HFFc6 (cell line): ENCODE data around the gene CCDC88B. TPM values are rescaled to one million over a fixed set of nuclear protein-coding genes. Genes with fewer than 3 reads are reported as not detected.

Experiments
- DNase-seq: peaks from one replicate; pipeline ENCODE4 v3.0.0-alpha.2; 2018
- H3K27ac Mint-ChIP-seq: 2 replicates; pipeline ENCODE4 v1.8.0; 2020; ENCODE audit warnings: mild to moderate bottlenecking, mixed read lengths
- H3K27me3 Mint-ChIP-seq: 2 replicates; pipeline ENCODE4 v1.8.0; 2021; ENCODE audit warnings: mild to moderate bottlenecking, moderate library complexity, mixed read lengths; ENCODE audit not compliant: insufficient read depth
- H3K36me3 Mint-ChIP-seq: 2 replicates; pipeline ENCODE4 v1.8.0; 2021; ENCODE audit warnings: low read depth, mixed read lengths
- H3K4me1 Mint-ChIP-seq: 2 replicates; pipeline ENCODE4 v1.8.0; 2020; ENCODE audit warnings: low read depth, mixed read lengths
- H3K4me3 Mint-ChIP-seq: 2 replicates; pipeline ENCODE4 v1.8.0; 2020; ENCODE audit warnings: mild to moderate bottlenecking, moderate library complexity, mixed read lengths
- H3K9me3 Mint-ChIP-seq: 2 replicates; pipeline ENCODE4 v1.8.0; 2020; ENCODE audit warnings: mild to moderate bottlenecking, mixed read lengths
- long read RNA-seq: library from polyadenylated mRNA; unstranded; transcript quantifications from one replicate; pipeline ENCODE4 v2.0.0, GENCODE V29; 2019
- total RNA-seq, 6 experiments: library from RNA; stranded (reverse); fragmentation: NEBNext Ultra II Directional; extraction: Animal tissue kit (Norgen Biotek cat#: 25700); gene quantifications; 2 replicates in 1 of 6; 3 replicates in 5 of 6; pipeline ENCODE4 v1.2.3, GENCODE V29; 2021
- TF ChIP-seq, protein P1 (sequence below): fragments of 200-600 bp; sonication (generic); IDR thresholded peaks from 2 replicates; pipeline ENCODE4 v1.5.0; 2021; ENCODE audit warnings: antibody characterized with exemption, mild to moderate bottlenecking

Gene CCDC88B, protein sequence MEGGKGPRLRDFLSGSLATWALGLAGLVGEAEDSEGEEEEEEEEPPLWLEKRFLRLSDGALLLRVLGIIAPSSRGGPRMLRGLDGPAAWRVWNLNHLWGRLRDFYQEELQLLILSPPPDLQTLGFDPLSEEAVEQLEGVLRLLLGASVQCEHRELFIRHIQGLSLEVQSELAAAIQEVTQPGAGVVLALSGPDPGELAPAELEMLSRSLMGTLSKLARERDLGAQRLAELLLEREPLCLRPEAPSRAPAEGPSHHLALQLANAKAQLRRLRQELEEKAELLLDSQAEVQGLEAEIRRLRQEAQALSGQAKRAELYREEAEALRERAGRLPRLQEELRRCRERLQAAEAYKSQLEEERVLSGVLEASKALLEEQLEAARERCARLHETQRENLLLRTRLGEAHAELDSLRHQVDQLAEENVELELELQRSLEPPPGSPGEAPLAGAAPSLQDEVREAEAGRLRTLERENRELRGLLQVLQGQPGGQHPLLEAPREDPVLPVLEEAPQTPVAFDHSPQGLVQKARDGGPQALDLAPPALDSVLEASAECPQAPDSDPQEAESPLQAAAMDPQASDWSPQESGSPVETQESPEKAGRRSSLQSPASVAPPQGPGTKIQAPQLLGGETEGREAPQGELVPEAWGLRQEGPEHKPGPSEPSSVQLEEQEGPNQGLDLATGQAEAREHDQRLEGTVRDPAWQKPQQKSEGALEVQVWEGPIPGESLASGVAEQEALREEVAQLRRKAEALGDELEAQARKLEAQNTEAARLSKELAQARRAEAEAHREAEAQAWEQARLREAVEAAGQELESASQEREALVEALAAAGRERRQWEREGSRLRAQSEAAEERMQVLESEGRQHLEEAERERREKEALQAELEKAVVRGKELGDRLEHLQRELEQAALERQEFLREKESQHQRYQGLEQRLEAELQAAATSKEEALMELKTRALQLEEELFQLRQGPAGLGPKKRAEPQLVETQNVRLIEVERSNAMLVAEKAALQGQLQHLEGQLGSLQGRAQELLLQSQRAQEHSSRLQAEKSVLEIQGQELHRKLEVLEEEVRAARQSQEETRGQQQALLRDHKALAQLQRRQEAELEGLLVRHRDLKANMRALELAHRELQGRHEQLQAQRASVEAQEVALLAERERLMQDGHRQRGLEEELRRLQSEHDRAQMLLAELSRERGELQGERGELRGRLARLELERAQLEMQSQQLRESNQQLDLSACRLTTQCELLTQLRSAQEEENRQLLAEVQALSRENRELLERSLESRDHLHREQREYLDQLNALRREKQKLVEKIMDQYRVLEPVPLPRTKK (N-terminal part only)
- total RNA-seq, result 1 to 10 TPM in 4 of 6 experiments, under 1 TPM in 2; 0.45 to 1.9 (median 1.7) TPM
- long read RNA-seq, partial matches to known transcripts, result 1 of 1 reads
- long read RNA-seq, other reads (novel, unspliced or antisense), result 0 of 1 reads

DNA sequence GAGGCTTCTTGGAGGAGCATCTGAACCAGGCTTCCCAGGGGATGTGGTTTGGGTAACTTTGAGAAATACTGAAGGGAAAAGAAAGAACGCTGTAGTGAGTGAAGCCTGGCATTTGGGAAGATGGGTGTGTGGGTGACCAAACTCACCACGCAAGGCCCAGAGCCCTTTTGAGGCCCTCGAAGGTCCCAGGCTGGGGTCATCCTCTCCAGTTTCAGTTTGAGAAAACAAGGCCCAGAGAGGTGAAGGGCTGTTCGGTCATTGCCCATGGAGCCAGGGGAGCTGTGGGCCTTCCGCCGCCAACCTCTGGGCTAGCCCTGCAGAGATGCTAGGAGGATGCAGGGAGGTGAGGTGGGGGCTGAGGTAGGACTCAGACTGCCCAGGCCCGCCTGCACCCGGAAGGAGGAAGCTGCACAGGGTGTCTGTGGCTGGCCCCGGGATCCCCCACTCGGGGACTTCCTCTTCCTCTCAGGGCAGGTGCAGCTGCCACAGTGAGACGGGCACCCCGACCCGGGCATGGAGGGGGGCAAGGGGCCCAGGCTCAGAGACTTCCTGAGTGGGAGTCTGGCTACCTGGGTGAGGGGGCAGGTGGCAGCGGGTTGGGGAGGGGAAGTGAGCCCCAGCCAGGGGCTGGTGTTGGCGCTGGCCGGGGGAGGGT lies at the start of gene CCDC88B:
CCDC88B (plus strand) TSS at position 451 of the 655 bp plus-strand sequence; CDS start at position 514, 63 bp downstream.
- TF ChIP-seq, protein P1, sequence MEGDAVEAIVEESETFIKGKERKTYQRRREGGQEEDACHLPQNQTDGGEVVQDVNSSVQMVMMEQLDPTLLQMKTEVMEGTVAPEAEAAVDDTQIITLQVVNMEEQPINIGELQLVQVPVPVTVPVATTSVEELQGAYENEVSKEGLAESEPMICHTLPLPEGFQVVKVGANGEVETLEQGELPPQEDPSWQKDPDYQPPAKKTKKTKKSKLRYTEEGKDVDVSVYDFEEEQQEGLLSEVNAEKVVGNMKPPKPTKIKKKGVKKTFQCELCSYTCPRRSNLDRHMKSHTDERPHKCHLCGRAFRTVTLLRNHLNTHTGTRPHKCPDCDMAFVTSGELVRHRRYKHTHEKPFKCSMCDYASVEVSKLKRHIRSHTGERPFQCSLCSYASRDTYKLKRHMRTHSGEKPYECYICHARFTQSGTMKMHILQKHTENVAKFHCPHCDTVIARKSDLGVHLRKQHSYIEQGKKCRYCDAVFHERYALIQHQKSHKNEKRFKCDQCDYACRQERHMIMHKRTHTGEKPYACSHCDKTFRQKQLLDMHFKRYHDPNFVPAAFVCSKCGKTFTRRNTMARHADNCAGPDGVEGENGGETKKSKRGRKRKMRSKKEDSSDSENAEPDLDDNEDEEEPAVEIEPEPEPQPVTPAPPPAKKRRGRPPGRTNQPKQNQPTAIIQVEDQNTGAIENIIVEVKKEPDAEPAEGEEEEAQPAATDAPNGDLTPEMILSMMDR, result no peak
- no peak for DNase-seq
- Mint-ChIP-seq H3K9me3 (no peaks in the 10 kb centered on the region), H3K27ac (no peak within 1 kb of the TSS), H3K27me3 (peaks cover 5% of the 10 kb centered on the region; the same call in 1 of the 2 replicates), H3K4me3 (no peak within 1 kb of the TSS), H3K36me3 (no peaks in the 10 kb centered on the region), H3K4me1 (peaks cover 8% of the 10 kb centered on the region)

DNA sequence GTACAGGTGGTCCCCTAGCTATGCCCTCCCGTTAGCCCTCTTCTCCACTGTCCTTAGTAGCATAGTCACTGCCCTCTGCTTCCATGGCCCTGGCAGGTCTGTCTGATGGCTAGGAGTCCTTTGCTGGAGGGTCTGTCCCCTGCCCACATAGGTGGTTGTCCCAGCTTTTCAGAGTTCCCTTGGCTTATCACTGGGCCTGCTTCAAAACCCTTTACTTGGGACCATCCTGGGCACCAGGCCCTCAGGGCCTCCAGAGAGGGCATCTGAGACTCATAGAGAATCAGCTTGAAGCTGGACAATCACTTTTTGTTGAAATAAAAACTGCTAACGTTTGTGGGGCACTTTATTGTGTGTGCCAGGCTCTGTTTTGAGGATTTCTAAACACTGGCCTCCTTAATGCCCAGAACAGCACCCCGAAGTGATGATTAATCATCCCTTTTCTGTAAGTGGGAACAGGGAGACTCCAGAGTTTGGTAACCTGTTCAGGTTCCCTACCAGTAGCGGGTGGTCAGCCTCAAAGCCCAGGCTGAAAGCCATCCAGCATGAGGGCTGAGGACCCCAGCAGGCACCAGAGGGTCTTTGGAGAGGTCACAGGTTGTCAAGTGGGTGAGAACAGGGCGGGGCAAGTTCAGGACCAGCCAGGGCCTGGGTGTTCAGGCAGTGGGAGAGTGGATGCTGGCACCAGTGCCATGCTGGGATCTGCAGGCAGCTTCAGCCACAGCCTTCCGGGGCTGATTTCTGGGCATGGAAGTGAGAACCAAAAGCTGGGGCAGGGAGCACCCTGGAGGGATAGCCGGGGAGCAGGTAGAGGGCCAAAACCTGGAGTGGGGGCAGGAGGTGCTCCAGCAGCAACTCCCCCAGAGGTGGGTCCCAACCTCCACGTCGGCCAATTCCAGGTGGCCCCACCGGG lies 49.4 kb upstream of the CCDC88B start:
- H3K9me3 Mint-ChIP-seq, result no peaks in the 10 kb centered on the region
- no peak overlapping the region for H3K27ac Mint-ChIP-seq
- H3K36me3 Mint-ChIP-seq, result no peaks in the 10 kb centered on the region
- peaks cover 42% of the 10 kb centered on the region for H3K27me3 Mint-ChIP-seq
- H3K4me3 Mint-ChIP-seq, result 0 out of 2 replicates have a peak overlapping the region, but pooled peaks have one; percentile 17
- no peak for DNase-seq
- H3K4me1 Mint-ChIP-seq, result peaks cover 9% of the 10 kb centered on the region
- TF ChIP-seq, protein P1, result no peak

DNA sequence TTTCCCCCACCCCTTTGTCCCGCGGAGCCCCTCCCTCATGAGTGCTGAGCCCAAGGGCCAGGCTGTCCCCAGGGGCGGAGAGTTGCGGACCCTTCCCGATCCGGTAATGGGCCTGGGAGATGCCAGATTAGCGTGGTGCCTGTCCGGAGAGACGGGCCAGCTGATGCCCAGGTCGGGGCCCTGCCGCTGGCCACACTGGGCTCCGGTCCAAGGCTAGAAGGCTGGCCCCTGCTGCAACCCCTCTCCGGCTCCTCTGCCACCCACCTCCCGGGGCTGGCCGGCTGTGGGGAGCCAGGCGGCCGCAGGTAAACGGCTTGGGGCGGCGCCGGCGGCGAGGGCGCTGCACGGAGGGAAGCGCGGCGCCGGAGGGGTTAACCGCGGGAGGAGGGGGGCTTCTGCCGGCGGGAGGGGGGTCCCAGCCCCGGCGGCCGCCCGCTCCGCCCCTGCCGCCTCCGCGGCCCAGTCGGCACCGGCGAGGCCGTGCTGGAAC lies 48.7 kb upstream of the CCDC88B start, which contains the start of gene KCNK4:
KCNK4 (plus strand) TSS at position 41 of the 490 bp plus-strand sequence. CDS start 1,717 bp downstream, outside the sequence.
- Mint-ChIP-seq H3K4me3 (0 out of 2 replicates have a peak within 1 kb of the TSS, but pooled peaks have one; percentile 17), H3K27ac (no peak within 1 kb of the TSS), H3K36me3 (no peaks in the 10 kb centered on the region), H3K9me3 (no peaks in the 10 kb centered on the region), H3K4me1 (peaks cover 7% of the 10 kb centered on the region), H3K27me3 (peaks cover 49% of the 10 kb centered on the region)
- TF ChIP-seq, protein P1, result no peak
- DNase-seq, result no peak

DNA sequence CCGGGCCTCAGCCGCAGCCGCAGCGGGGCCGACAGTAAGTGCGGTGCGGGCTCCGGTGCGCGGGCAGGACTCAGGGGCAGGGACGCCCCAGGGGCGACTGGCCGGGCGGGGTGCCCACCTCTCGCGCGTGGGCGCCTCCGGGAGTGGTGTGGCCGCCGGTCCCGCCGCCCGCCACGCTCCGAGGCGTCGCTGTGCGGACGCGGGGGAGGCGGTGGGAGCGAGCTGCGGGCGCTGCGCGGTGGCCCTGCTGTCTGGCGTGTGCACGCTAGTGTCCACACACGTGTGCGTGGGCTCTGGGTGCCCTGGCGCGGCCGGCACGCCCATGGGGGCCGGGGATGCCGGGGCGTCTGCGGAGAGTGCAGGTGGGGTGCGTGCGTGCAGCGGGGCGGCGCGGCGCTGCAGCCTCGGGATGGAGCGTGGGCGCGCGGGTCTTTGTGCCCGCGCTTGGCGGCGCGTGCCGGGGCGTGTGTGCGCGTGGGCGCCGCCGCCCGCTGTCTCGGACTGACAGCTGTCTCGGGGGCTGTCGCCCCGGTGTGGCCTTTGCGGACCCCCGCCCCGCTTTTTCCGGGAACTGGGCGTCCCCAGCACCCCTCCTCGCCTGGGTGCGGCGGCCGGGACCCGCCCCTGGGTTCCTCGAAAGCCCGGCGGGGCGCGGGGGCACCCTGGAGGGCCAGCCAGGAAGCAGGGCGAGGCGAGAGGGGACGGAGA lies 48.1 kb upstream of the CCDC88B start:
- no peak overlapping the region for H3K4me3 Mint-ChIP-seq
- H3K27ac Mint-ChIP-seq, result no peak overlapping the region
- TF ChIP-seq, protein P1, result no peak
- no peak for DNase-seq
- peaks cover under 1% of the 10 kb centered on the region; the same call in 1 of the 2 replicates for H3K4me1 Mint-ChIP-seq
- no peaks in the 10 kb centered on the region for H3K36me3 Mint-ChIP-seq
- no peaks in the 10 kb centered on the region for H3K9me3 Mint-ChIP-seq
- peaks cover 53% of the 10 kb centered on the region for H3K27me3 Mint-ChIP-seq
